ENCODE data around the gene NR1H2.

GRCh38 chr19:50341091-50341564 lies 35.1 kb upstream of the NR1H2 start:
- TF ChIP-seq EZH2phosphoT487 (IDR thresholded peaks at IDR 0.05; ENCODE audit: insufficient read depth, low read depth) (no peak), EZH2 (IDR thresholded peaks at IDR 0.05; ENCODE audit: insufficient read depth, poor library complexity, severe bottlenecking) (no peak)

Data from GM23248 (cell line).